Activated CD8-positive, alpha-beta memory T cell treated with anti-CD3 and anti-CD28 coated beads for 24 hours (primary cell): ENCODE measurements around the gene EPS8.
A peak's percentile ranks its signal among the peaks of the same experiment; 100 is the strongest.

ENCODE experiments used
- DNase-seq: peaks from one replicate; pipeline ENCODE4 v3.0.0-alpha.2; 2020

The EPS8 gene

DNA sequence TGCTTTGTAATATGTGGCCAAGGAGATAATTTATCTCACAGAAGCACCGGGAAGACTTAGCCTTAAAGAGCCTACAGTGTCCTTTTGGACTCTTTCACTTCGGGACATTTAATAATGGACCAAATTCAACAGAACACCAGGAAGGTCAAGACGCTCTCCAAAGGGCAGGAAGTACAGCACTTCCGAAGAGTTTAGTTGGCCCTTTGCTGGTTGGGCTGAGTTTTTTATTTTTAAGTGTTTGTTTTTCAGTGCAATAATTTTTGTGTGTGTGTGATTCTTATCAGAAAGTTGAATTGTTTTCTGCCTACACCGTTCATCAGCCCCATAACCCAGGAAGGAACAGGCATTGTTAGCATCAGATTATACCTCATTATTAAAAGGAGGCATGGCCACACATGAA, 193.0 kb downstream of the EPS8 start:
- no peak for DNase-seq

DNA sequence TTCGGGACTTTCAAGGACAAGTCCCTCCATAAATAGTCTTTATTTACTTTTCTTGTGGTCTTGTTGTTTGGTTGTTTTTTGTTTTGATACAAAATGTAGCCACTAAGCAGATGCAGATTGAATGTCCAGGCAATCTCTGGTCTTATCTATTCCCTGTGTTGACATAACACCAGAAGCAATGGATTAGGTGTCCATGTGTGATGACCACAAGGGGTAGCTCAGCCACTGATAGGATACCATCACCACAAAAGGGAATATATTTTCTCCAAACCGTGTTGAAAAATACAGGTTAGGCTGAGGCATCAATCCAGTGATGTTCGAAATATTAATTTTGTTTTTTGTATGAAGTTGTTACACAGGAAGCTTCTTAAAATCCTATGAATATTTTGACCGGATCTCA, 196.3 kb downstream of the EPS8 start:
- no peak for DNase-seq

DNA sequence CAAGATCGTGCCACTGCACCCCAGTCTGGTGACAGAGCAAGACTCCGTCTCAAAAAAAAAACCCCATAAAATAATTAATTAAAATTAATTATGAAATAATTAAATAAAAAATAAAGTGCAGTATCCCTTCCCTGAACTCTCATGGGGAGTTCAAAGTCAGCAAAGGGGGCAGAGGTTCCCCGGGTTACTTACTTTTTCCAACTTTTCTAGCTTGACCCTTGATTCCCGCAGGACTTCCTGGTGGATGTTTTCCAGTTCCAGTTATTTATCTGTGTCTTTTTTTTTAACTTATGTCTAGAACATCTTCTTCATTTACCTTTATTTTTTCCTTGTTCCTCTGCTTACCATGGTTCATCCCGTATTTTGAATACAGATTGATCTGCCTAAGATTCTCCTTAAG, 197.4 kb downstream of the EPS8 start:
- no peak for DNase-seq

DNA sequence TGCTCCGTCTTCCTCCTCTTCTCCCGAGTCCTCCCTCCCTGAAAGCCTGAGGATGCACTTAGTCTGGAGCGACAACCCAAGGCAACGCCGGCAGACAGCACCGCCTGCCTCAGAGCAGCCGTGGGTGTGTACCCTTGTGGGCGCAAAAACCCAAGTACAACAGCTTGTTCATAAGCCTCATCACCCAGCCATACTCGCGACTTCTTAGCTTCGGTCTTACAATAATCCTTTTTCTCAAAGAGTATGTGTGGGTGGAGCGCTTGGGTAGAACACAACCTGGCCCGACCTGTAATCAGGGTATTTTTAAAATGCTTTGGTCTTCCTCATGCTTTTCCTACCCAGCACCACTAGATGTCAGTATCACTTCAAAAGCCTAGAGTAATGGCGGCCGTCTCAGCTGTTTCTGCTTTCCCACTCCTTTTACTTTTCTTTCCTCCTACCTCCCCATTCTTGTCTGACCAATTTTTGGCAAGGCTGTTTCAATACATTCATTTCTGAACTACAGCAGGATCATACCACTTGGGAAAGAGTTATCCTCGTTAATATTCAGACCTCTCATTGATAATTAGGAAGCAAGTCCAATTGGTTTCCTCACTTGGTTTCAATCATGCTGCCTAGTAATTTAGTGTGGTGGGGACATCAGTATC, 198.9 kb downstream of the EPS8 start:
- DNase-seq = peak; percentile 69

DNA sequence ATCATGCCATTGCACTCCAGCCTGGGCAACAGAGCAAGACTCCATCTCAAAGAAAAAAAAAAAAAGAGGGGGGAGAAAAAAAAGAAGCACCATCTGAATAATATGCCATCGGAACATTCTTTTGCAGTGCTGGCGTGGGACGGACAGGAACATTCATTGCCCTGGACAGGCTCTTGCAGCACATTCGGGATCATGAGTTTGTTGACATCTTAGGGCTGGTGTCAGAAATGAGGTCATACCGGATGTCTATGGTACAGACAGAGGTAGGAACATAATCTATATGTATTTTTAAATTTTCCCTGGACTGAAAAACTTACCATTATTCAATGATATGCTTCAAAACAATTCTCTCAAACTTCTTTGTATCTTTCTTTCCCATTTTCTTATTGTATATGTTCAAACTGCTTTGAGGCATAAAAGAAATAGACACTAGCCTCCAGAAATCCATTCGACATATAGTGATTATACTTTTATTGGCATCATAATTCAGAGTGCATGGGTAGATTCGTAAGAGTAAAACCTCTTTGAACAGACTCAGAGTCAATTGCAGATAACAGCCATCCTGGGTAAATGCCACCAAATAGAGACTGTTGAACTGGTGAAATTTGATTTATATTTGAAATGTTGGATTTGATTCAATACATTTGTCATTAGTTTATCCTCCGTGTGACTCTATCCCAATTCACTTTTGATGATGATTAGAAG, 199.7 kb downstream of the EPS8 start:
- DNase-seq = no peak

DNA sequence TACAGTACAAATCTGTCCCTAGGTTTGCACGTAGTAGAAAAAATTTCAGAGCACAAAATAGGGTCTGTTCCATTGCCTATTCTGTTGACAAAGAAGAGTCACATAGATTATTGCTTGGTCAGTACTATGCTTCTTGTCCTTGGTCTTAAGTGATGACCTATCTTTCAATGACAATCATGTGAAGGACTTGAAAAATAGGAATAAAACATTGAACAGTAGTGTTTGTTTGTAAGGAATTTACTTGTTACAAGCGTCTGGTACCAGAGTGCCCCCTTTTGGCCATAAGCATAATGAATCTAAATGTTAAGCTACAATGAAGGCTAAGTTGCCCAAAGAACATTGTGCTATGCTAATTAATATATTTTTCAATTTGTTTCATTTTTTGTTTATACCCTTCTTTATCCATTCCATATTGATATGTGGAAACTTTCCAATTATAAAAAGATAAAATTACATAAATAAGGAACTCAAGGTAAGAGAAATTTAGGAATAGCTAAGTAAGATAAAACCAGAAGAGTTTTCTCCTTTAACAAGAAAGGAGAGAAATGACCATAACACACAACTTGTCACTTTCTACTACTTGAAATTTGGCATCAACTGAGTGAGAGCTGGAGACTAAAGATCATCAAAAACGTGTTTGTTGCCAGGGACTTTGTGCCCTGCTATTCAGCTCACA, 204.7 kb downstream of the EPS8 start:
- DNase-seq = no peak

DNA sequence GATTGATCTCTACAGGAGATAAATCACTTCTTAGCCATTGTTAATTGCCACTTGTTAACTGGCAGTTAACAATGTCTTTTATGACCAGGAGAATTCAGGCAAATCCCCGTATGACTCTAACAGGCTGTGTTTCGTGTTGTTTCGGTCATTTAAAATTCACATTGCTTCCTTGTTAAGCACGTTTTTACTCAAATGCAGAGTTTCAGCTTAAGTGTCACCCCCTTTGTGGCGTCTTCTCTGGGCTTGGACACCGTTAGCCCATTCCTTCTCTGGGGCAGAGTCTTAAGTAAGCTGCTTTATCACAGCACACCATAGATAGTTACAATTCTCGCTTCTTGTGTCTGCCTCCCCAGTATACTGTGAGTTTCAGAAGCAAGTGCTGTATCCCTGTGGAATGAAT, 205.4 kb downstream of the EPS8 start:
- no peak for DNase-seq

DNA sequence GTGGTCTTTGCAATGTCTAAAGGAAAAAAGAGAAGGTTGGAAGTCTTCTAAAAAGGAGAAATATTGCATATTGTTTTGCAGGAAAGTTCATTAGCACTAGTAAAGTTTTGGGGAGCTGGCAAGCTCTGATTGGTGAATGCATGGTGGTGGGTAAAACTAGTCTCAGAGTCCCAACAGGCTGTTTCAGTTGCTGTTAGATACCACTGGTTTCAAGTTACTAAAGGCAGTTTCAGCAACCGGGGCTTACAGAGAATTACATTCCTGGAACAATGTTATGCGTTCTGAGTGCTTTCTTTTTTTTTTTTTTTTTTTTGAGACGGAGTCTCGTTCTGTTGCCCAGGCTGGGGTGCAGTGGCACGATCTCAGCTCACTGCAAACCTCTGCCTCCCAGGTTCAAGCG, 208.2 kb downstream of the EPS8 start:
- no peak for DNase-seq

DNA sequence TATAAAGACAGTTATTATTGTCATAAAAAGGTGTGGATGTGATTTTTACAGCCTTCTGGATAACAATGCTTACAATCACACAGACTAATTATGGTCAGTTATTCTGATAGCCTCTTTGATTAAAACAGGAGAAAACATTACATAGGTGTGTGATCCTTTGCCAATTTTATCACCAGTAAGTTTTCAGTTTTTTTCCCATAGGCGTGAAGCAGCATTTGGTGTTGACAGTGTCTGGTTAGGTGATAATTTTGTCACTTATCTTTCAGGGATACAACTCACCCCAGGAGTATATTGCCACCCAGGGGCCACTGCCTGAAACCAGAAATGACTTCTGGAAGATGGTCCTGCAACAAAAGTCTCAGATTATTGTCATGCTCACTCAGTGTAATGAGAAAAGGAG, 208.8 kb downstream of the EPS8 start:
- no peak for DNase-seq

DNA sequence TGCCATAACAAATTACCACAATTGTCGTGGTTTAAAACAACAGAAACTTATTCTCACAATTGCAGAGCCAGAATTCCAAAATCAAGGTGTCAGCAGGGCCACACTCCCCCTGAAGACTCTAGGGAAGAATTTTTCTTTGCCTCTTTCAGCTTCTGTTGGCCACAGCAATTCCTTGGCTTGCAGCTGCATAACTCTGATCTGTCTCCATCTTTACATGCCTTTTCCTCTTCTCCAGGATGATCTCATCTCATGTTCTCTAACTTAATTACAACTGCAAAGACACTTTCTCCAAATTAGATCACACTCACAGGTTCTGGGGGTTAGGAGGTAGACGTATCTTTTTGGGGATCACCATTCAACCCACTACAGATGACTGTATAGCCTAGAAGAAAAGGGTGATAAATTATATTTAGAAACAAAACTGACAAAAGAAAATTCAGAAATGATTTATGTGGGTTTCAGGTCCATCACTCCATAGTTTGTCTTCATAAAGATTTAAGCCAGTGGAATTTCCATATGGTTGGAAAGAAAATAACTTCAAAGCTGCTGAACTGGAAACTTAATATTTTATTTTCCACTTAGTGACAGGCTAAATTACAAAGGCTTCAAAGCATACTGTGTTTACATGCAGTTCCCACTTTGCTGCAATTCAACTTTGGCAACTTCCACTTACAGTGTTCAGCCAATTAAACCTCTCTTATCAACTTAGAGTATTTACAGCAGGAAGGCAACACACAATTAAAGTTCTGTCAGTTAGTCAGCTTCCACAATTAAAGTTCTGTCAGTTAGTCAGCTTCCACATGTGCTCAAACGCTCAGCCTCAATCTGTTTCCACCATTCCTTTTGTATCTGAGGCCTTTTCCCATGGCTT, 213.3 kb downstream of the EPS8 start:
- no peak for DNase-seq

DNA sequence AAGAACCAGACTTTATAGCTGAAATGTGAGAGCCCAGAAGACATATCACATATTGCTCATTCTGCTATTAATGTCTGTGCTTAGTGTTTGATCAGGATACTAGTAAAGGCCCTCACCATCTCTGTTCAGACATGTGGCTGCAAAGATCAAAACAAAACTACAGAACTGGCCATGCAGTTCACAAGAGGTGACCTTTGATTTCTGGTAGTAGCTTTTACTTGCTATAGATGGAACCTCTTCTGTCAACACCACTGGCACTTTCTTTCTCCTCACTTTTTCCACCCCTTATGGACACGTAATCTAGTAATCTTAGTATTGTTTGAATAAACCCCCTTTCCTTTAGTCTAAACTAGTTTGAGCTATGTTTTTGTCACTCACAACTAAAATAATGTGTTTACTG, 214.8 kb downstream of the EPS8 start:
- no peak for DNase-seq
